GM20000 (cell line): ENCODE data around the gene CTRB1.

Experiments
- DNase-seq: peaks from one replicate; pipeline ENCODE4 v3.0.0; 2012; ENCODE audit warnings: low spot score
- TF ChIP-seq, protein P1 (sequence below): IDR thresholded peaks from 2 replicates; pipeline ENCODE4 v1.5.1; 2012; ENCODE audit warnings: mild to moderate bottlenecking, control low read depth; ENCODE audit errors: extremely low read depth, missing control alignments

CTRB1 gene

GRCh38 chr16:75252946-75253911 lies 34.4 kb downstream of the CTRB1 start:
- TF ChIP-seq, protein P1, sequence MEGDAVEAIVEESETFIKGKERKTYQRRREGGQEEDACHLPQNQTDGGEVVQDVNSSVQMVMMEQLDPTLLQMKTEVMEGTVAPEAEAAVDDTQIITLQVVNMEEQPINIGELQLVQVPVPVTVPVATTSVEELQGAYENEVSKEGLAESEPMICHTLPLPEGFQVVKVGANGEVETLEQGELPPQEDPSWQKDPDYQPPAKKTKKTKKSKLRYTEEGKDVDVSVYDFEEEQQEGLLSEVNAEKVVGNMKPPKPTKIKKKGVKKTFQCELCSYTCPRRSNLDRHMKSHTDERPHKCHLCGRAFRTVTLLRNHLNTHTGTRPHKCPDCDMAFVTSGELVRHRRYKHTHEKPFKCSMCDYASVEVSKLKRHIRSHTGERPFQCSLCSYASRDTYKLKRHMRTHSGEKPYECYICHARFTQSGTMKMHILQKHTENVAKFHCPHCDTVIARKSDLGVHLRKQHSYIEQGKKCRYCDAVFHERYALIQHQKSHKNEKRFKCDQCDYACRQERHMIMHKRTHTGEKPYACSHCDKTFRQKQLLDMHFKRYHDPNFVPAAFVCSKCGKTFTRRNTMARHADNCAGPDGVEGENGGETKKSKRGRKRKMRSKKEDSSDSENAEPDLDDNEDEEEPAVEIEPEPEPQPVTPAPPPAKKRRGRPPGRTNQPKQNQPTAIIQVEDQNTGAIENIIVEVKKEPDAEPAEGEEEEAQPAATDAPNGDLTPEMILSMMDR: no peak
- DNase-seq: no peak

GRCh38 chr16:75254359-75254837 lies 35.6 kb downstream of the CTRB1 start:
- TF ChIP-seq, protein P1: no peak
- no peak for DNase-seq

GRCh38 chr16:75256059-75256571 lies 37.3 kb downstream of the CTRB1 start:
- no peak for DNase-seq
- TF ChIP-seq, protein P1: no peak

DNA sequence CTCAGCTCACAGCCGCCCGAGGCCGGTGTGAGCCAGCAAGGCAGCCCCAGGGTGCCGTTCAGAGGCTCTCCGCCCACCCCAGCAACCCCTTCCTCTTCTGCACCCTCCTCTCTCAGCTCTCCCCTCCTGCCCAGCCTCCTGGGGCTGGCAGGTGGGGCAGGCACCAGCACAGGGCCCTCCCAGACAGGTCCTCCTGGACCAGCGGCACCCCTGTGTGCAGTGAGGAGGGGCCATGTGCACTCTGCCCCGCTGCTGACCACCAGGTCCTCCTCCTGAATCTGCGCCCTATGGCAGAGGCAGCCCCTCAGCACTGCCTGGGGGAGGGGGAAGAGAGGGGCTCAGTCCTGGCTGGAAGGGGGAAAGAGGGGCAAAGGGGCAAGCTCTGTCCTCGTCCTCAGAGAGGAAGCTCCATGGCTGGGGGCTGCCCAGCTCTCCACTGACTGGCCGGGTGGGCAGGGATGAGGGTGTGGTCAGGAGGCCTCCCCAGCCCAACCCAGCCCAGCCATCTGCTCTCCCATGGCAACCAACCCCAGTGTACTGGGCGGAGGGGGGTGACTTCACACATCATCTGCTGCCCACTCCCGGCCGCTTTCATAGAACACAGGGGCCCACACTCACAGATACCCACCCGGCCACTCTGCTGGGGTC lies 38.0 kb downstream of the CTRB1 start:
- TF ChIP-seq, protein P1: no peak
- DNase-seq: no peak

DNA sequence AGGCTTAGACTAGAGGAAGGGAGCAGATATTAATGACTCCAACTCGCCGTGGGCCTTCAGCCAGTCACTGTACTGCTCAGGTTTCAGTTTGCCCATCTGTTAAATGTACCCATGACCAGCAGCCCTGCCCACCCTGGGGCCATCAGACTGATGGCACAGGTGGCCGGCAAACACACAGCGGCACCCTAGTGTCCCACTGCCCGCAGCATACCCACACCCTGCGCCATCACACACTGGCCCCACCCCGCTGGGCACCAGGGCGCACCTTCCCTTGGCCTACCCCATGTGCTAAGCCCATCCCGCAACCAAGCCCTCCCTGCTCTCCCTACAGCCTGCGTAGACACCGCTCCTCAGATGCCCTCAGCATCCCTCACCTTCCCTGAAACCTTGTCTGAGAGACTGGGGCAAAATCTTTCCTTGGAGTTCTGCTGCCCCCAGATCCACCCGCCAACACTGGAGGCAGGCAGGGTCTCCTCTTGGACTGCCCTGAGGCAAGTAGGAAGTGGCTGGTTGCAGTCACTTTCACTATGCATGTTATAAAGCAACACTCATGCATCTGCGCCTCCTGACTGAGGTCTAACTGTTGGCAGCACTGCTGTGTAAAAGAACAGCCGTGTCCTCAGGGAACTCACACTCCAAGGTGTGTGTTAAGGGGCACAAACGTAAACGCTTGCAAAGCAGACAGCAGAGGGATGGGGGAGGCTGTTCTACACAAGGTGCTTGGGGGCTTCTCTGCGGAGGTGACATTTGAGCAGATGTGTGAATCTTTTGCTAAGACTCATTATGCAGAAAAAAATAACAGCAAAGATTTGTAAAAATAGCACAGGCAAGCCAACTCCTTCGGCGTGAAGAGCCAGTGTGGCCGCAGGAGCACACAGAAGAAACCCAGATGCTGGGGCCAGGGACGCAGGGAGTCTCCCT lies 39.4 kb downstream of the CTRB1 start:
- DNase-seq: no peak
- TF ChIP-seq, protein P1: no peak

DNA sequence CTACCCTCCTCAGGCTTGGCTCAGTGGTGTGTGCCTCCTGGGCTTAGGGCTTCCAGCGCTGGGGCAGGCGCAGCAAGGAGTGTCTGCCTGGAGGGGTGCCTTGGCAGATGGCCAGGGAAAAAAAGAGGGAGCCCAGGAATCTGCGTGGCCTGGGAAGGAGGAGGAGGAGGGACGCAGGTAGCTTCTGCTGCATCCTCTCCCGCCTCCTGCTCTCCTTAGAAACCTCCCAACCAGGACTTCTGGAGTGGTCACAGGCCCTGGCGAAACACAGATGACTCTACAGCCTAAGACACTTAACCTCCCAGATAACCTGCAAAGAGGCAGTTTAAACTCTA lies 40.0 kb downstream of the CTRB1 start:
- TF ChIP-seq, protein P1: no peak
- no peak for DNase-seq
